ENCODE results near the gene TPH2. TPM values are rescaled to one million over a fixed set of nuclear protein-coding genes. Genes with fewer than 3 reads are reported as not detected.

TPH2 gene
- total RNA-seq, 1 experiment from 2014 or later: not detected

DNA sequence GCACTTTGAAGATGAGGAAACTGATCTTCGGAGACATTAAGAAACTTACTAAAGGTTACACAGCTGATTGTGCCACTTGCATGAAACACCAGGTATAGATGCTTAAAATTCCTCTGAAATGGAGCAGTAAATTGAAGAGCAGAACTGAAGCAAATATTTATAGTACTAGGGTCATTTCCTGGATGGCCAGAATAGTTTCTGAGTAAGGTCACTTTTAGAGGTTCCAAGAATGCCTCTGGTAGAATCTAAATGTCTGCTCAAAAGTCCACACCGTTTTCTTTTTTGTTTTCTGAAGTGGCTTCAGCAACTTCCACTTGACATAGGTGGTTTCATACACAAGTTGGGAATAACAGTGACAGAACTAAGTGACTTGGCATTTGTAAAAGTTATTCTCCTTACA lies 19.4 kb downstream of the TPH2 start:
- H3K9me3 ChIP-seq (ENCODE audit: insufficient read depth, low read depth): no peaks in the 10 kb centered on the region
- no peaks in the 10 kb centered on the region for H3K27me3 ChIP-seq (ENCODE audit: insufficient read depth, low read depth)
- no peak overlapping the region for H3K4me2 ChIP-seq
- H3F3A ChIP-seq (ENCODE audit: insufficient read depth, low read depth): no peaks in the 10 kb centered on the region
- no peaks in the 10 kb centered on the region for H4K20me1 ChIP-seq (ENCODE audit: insufficient read depth)
- H3K79me2 ChIP-seq (ENCODE audit: low read depth): no peaks in the 10 kb centered on the region
- H3K27ac ChIP-seq: peak overlapping the region; percentile 27
- no TSS peak for BruUV-seq (replicated peaks)
- intact Hi-C loops (cut with micrococcal nuclease; ENCODE audit: unreplicated experiment): no loop called here
- H3K36me3 ChIP-seq (ENCODE audit: low read depth): no peaks in the 10 kb centered on the region
- ChIA-PET CTCF (no interaction called here), POLR2A (ENCODE audit: unreplicated experiment) (interaction anchor here (0.6 kb wide), 1 partner anchor 416 kb away, joined by 4 read pairs; no protein-coding TSS in a partner anchor)
- H3K4me3 ChIP-seq: no peak overlapping the region
- H3K9me2 ChIP-seq (ENCODE audit: insufficient read depth): 0 out of 2 replicates have a peak, but pooled peaks cover 2% of the 10 kb centered on the region
- peak in 1 of 2 experiments; percentile 80 for DNase-seq
- H3K4me1 ChIP-seq (replicated peaks; ENCODE audit: insufficient read depth): peaks cover 10% of the 10 kb centered on the region; the same call in 1 of the 2 replicates
- H2AFZ ChIP-seq: no peak overlapping the region
- TF ChIP-seq, protein P1, sequence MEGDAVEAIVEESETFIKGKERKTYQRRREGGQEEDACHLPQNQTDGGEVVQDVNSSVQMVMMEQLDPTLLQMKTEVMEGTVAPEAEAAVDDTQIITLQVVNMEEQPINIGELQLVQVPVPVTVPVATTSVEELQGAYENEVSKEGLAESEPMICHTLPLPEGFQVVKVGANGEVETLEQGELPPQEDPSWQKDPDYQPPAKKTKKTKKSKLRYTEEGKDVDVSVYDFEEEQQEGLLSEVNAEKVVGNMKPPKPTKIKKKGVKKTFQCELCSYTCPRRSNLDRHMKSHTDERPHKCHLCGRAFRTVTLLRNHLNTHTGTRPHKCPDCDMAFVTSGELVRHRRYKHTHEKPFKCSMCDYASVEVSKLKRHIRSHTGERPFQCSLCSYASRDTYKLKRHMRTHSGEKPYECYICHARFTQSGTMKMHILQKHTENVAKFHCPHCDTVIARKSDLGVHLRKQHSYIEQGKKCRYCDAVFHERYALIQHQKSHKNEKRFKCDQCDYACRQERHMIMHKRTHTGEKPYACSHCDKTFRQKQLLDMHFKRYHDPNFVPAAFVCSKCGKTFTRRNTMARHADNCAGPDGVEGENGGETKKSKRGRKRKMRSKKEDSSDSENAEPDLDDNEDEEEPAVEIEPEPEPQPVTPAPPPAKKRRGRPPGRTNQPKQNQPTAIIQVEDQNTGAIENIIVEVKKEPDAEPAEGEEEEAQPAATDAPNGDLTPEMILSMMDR (conservative IDR thresholded peaks at IDR 0.05): no peak
- TF ChIP-seq EZH2 (IDR thresholded peaks at IDR 0.05; ENCODE audit: low read depth): no peak

DNA sequence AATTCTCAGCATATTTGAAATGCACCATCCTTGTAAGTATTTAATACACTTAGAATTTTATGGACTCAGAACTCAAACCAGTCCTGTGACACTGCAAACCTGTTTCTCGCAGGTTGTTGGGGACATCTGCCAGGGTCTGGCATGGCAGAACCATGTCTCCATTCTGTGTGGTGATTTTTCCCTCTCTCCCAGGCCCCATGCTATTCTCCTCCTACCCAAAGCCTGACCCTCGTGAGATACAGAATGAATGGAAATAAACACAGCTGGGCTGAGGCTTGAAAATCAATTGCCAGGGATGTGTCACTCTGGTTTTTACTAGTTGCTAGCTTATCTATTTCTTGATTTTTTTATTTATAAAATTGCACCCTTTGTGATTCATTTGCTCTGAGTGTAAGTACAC lies 19.8 kb downstream of the TPH2 start:
- Histone ChIP-seq H3K4me2 (no peak overlapping the region), H3F3A (ENCODE audit: insufficient read depth, low read depth) (no peaks in the 10 kb centered on the region), H3K36me3 (ENCODE audit: low read depth) (no peaks in the 10 kb centered on the region), H3K79me2 (ENCODE audit: low read depth) (no peaks in the 10 kb centered on the region), H2AFZ (no peak overlapping the region), H3K27me3 (ENCODE audit: insufficient read depth, low read depth) (no peaks in the 10 kb centered on the region), H3K27ac (peak overlapping the region; percentile 27), H3K9me2 (ENCODE audit: insufficient read depth) (0 out of 2 replicates have a peak, but pooled peaks cover 2% of the 10 kb centered on the region), H4K20me1 (ENCODE audit: insufficient read depth) (no peaks in the 10 kb centered on the region), H3K4me3 (no peak overlapping the region), H3K9me3 (ENCODE audit: insufficient read depth, low read depth) (no peaks in the 10 kb centered on the region), H3K4me1 (replicated peaks; ENCODE audit: insufficient read depth) (peaks cover 10% of the 10 kb centered on the region; the same call in 1 of the 2 replicates)
- TF ChIP-seq EZH2 (IDR thresholded peaks at IDR 0.05; ENCODE audit: low read depth): no peak
- TF ChIP-seq, protein P1 (conservative IDR thresholded peaks at IDR 0.05): no peak
- BruUV-seq (replicated peaks): no TSS peak
- CTCF ChIA-PET: no interaction called here
- DNase-seq: no peak
- intact Hi-C loops (cut with micrococcal nuclease; ENCODE audit: unreplicated experiment): no loop called here
- POLR2A ChIA-PET (ENCODE audit: unreplicated experiment): interaction anchor here (0.6 kb wide), 1 partner anchor 294 kb away, joined by 6 read pairs; the partner anchor contains the start of gene THAP2

DNA sequence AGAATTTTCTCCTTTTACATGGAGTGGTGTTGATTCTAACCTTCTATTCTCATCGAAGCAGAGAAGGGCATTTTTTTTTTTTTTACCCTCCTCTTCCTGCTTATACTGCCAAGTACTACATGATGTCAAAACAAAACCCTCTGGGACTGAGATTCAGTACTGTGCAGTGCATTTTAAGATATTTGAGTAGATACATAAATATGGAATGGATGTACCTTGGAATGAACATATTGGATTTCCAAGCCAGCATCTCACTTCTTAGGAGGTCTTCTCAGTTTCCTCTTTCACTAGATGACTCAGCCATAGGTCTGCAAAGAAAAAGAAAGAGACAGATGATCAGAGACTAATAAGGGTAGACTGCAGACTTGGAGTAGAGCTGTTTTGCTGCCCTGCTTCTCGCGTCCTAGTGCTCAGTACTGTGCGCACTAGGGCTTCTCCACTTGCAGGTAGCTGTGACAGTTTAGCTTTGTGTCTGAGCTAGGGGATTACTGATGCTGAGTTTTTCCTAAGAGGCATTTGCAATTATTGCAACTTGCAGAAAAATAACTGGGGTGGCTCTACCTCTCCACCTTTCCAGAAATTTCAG lies 20.4 kb downstream of the TPH2 start:
- H3K79me2 ChIP-seq (ENCODE audit: low read depth): no peaks in the 10 kb centered on the region
- H3F3A ChIP-seq (ENCODE audit: insufficient read depth, low read depth): no peaks in the 10 kb centered on the region
- intact Hi-C loops (cut with micrococcal nuclease; ENCODE audit: unreplicated experiment): no loop called here
- H3K27me3 ChIP-seq (ENCODE audit: insufficient read depth, low read depth): no peaks in the 10 kb centered on the region
- no TSS peak for BruUV-seq (replicated peaks)
- no peak for TF ChIP-seq EZH2 (IDR thresholded peaks at IDR 0.05; ENCODE audit: low read depth)
- TF ChIP-seq, protein P1 (conservative IDR thresholded peaks at IDR 0.05): no peak
- H4K20me1 ChIP-seq (ENCODE audit: insufficient read depth): no peaks in the 10 kb centered on the region
- H3K4me1 ChIP-seq (replicated peaks; ENCODE audit: insufficient read depth): peaks cover 10% of the 10 kb centered on the region; the same call in 1 of the 2 replicates
- no peak for DNase-seq
- no peak overlapping the region; the same call in 1 of the 2 replicates for H3K4me2 ChIP-seq
- ChIA-PET POLR2A (ENCODE audit: unreplicated experiment) (interaction anchor here (0.6 kb wide), 1 partner anchor 295 kb away, joined by 6 read pairs; the partner anchor contains the start of gene THAP2), CTCF (no interaction called here)
- H2AFZ ChIP-seq: no peak overlapping the region
- no peak overlapping the region for H3K4me3 ChIP-seq
- H3K36me3 ChIP-seq (ENCODE audit: low read depth): no peaks in the 10 kb centered on the region
- H3K9me3 ChIP-seq (ENCODE audit: insufficient read depth, low read depth): no peaks in the 10 kb centered on the region
- no peak overlapping the region for H3K27ac ChIP-seq
- 0 out of 2 replicates have a peak, but pooled peaks cover 2% of the 10 kb centered on the region for H3K9me2 ChIP-seq (ENCODE audit: insufficient read depth)

Measured in PC-9 (cell line).